ENCODE data around the gene EMID1.

EMID1 gene

GRCh38 chr22:29206372-29207242 is 911 bp downstream of the EMID1 start:
- peaks cover 3% of the 10 kb centered on the region for H3K27me3 ChIP-seq (replicated peaks)
- no peak overlapping the region for H3K27ac ChIP-seq
- no peaks in the 10 kb centered on the region for H3K36me3 ChIP-seq (replicated peaks)
- DNase-seq: no peak
- TF ChIP-seq, protein P1, sequence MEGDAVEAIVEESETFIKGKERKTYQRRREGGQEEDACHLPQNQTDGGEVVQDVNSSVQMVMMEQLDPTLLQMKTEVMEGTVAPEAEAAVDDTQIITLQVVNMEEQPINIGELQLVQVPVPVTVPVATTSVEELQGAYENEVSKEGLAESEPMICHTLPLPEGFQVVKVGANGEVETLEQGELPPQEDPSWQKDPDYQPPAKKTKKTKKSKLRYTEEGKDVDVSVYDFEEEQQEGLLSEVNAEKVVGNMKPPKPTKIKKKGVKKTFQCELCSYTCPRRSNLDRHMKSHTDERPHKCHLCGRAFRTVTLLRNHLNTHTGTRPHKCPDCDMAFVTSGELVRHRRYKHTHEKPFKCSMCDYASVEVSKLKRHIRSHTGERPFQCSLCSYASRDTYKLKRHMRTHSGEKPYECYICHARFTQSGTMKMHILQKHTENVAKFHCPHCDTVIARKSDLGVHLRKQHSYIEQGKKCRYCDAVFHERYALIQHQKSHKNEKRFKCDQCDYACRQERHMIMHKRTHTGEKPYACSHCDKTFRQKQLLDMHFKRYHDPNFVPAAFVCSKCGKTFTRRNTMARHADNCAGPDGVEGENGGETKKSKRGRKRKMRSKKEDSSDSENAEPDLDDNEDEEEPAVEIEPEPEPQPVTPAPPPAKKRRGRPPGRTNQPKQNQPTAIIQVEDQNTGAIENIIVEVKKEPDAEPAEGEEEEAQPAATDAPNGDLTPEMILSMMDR (IDR thresholded peaks at IDR 0.05; ENCODE audit: low read depth, low read length, missing control alignments): no peak
- H3K4me3 ChIP-seq (ENCODE audit: low read depth, low read length): peak overlapping the region; percentile 47
- in situ Hi-C loops (cut with HindIII; ENCODE audit: low pct_ligation_motif_present, low sequenced_read_pairs): no loop called here

DNA sequence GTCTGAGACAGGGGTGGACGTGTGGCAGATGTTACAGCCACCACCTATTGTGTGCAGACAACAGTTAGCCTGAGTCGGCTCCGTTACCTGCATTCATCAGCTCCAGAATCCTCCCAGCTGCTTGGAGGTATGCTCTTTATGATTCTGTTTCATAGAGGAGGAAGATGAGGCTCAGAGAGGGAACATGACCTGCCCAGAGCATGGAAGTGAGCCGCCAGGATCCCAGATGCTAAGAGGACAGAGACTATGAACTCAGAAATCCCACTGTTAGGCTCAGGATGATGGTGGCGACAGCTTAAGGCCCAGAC is 1.5 kb downstream of the EMID1 start:
- no peak overlapping the region for H3K27ac ChIP-seq
- TF ChIP-seq, protein P1 (IDR thresholded peaks at IDR 0.05; ENCODE audit: low read depth, low read length, missing control alignments): no peak
- peaks cover 3% of the 10 kb centered on the region for H3K27me3 ChIP-seq (replicated peaks)
- no peak overlapping the region for H3K4me3 ChIP-seq (ENCODE audit: low read depth, low read length)
- no peaks in the 10 kb centered on the region for H3K36me3 ChIP-seq (replicated peaks)
- DNase-seq: no peak
- in situ Hi-C loops (cut with HindIII; ENCODE audit: low pct_ligation_motif_present, low sequenced_read_pairs): no loop called here

DNA sequence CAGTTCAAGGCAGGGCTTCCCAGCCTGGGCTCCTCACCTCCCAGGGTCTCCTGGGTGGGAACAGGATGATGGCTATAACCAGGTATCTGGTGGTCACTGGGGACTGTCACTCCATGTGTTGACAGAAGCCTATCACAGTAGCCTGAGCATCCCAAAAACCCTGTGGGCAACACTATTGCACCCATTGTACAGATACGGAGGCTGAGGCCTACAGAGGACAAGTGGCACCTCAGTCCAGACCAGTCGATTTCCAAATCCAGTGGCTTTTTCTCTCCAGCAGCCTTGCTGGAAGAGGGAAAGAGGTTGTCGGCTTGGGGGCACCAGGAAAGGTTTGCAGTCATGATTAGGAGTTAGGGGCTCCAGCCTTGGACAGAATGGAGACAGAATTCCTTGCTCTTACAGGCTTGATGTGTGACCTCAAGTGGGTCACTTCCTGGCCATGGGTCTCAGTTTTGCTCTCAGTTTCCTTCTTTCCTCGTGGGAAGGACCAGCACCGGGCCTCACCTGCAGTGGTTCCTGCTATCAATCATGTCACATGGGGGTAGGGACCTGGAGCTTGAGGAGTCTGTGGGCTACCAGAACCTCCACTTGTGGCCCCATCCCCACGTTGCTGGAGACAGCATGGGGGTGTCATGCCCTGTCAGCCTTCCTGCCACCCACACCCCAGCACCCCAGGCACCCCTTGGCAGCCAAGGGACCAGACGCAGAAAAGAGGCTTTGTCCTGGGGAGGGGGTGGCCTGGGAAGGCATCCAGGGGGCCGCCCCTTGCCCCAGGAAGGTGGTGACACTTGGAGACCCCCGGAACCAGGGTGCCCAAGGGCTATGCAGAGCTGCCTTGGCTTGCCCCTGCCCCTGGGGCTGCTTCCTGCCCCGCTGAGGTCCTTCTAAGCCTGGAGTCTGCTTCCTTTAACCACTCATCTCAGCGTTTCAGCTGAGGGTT is 2.1 kb downstream of the EMID1 start:
- Histone ChIP-seq H3K36me3 (replicated peaks) (no peaks in the 10 kb centered on the region), H3K4me3 (ENCODE audit: low read depth, low read length) (no peak overlapping the region), H3K27me3 (replicated peaks) (peaks cover 3% of the 10 kb centered on the region), H3K27ac (no peak overlapping the region)
- no peak for DNase-seq
- in situ Hi-C loops (cut with HindIII; ENCODE audit: low pct_ligation_motif_present, low sequenced_read_pairs): no loop called here
- TF ChIP-seq, protein P1 (IDR thresholded peaks at IDR 0.05; ENCODE audit: low read depth, low read length, missing control alignments): no peak

GRCh38 chr22:29208502-29208862 is 2.8 kb downstream of the EMID1 start:
- TF ChIP-seq, protein P1 (IDR thresholded peaks at IDR 0.05; ENCODE audit: low read depth, low read length, missing control alignments): peak; percentile 20
- DNase-seq: no peak
- Histone ChIP-seq H3K27me3 (replicated peaks) (peaks cover 3% of the 10 kb centered on the region), H3K27ac (no peak overlapping the region), H3K4me3 (ENCODE audit: low read depth, low read length) (no peak overlapping the region), H3K36me3 (replicated peaks) (no peaks in the 10 kb centered on the region)
- in situ Hi-C loops (cut with HindIII; ENCODE audit: low pct_ligation_motif_present, low sequenced_read_pairs): no loop called here

GRCh38 chr22:29208879-29209623 is 3.4 kb downstream of the EMID1 start:
- TF ChIP-seq, protein P1 (IDR thresholded peaks at IDR 0.05; ENCODE audit: low read depth, low read length, missing control alignments): no peak
- no peak overlapping the region for H3K27ac ChIP-seq
- no peak overlapping the region for H3K4me3 ChIP-seq (ENCODE audit: low read depth, low read length)
- H3K27me3 ChIP-seq (replicated peaks): peaks cover 3% of the 10 kb centered on the region
- in situ Hi-C loops (cut with HindIII; ENCODE audit: low pct_ligation_motif_present, low sequenced_read_pairs): no loop called here
- H3K36me3 ChIP-seq (replicated peaks): no peaks in the 10 kb centered on the region
- DNase-seq: no peak

Measured in brain microvascular endothelial cell (primary cell).